ENCODE data around the gene PMM2. TPM values are rescaled to one million over a fixed set of nuclear protein-coding genes. Genes with fewer than 3 reads are reported as not detected.

The PMM2 gene
- total RNA-seq, 2 experiments from 2014 or later, result 41.7 to 41.8 TPM

DNA sequence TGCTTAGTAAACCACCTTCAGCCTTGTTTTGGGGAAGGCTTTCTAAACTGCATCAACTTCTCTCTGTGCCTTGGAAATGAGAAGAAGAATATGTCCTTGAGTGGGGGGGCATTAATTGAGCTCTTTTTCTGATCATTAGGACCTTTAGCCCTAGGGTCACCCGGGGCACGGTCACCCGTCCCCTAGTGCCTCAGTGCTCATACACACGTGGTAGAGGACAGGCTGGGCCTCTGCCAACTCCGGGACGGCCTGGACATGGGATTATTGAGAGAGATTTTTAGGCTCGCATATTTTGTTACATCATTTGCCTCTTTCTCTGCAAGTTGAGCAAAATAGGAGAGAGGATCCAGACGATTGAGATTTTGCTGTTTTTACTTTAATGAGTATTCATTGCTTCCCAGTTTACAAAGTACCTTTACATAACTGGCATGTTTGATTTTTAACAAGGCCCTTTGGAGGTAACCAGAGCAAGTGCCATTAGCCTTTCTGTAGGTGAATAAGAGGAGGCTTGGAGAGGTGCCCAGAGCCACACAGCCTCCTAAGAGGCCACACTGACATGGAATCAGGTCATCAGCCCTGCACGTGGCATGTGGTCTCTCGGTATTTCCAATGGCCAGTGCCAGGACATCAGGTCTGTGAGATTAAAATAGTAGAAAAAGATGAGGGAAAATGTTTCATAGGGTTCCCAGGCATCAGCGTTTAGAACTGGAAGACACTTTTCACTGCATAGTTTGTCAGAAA is 11.1 kb downstream of the PMM2 start:
- H3K4me1 Mint-ChIP-seq, result peaks cover 15% of the 10 kb centered on the region
- H3K9me3 Mint-ChIP-seq, result no peaks in the 10 kb centered on the region

DNA sequence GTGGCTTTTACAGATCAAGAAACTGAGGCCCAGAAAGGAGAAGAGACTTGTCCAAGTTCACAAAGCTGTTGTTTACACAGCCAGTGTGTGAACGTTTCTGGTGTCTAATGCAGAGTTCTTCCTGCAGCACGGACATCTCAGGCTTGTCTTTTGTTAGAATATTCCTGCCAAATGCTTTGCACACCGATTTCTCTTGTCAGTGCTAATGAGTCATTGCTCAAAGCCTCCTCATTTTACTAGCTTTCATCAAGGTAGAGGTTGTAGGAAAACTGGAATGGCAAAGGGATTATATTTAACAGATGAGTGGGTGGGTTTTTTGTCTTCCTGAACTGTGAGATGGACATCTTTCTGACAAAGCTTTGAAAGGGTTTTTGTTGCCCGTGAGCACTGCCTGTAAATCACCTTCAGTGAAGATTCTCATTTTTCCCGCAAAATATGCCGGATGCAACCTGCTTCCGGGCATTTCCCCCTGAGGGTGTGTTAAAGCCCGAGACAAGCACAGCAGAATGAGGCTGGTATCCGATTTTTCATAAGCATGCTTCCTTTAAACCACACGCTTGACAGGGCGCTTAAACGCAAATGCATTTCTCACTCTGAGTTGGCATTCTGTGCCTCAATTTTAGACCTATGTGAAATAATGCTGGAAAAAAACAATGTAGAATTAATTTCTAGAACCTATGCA is 14.7 kb downstream of the PMM2 start:
- POLR2A ChIA-PET, result no interaction called here
- H3K9me3 Mint-ChIP-seq, result no peaks in the 10 kb centered on the region

More for the DNA sequence above, 11.1 kb downstream of the PMM2 start:
- CTCF ChIA-PET, result interaction anchor here (0.9 to 1.6 kb wide), 2 partner anchors 9 to 12 kb away, joined by 3 read pairs; no protein-coding TSS in a partner anchor
- no peak for DNase-seq
- Mint-ChIP-seq H3K36me3 (ENCODE audit: low read depth) (peaks cover 80% of the 10 kb centered on the region), H3K27ac (no peak overlapping the region), H3K27me3 (no peaks in the 10 kb centered on the region), H3K4me3 (no peak overlapping the region)
- POLR2A ChIA-PET, result interaction anchor here (1.7 kb wide), 1 partner anchor 11 kb away, joined by 7 read pairs; the partner anchor contains the start of genes PMM2 and TMEM186

DNA sequence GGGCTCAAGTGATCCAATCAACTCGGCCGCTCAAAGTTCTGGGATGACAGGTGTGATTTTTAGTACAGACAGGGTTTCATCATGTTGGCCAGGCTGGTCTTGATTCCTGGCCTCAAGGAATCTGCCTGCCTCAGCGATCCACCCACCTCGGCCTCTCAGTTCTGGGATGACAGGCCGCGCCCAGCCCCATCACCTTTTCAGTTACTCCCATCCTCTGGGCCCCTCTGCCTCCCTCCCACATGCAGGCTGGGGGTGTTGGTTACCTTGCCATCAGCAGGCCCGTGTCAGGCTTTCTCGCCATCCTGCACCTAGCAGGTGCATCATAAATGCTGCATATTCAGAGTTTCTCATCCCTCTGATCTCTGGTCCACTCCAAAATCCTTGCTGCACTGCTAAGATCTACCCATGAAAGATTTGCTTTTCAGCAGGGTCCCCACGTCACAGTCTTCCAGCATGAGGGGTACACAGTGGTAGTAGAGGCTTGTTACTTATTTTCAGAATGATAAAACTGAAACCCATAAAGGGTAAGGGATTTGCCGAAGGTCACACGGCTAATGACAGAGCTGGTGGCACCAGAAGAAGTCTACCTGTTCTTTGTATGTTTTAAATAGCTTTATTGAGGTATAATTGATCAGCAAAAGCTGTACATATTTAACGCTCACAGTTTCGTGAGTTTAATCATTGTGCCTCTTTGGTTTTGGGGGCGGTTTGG is 16.6 kb downstream of the PMM2 start:
- H3K36me3 Mint-ChIP-seq (ENCODE audit: low read depth), result peaks cover 81% of the 10 kb centered on the region
- no peak overlapping the region for H3K4me3 Mint-ChIP-seq
- CTCF ChIA-PET, result no interaction called here
- H3K4me1 Mint-ChIP-seq, result peaks cover 45% of the 10 kb centered on the region
- DNase-seq, result no peak
- peak overlapping the region; percentile 52 for H3K27ac Mint-ChIP-seq
- no peaks in the 10 kb centered on the region for H3K27me3 Mint-ChIP-seq
- POLR2A ChIA-PET, result interaction anchor here (0.6 kb wide), 1 partner anchor 16 kb away, joined by 3 read pairs; no protein-coding TSS in a partner anchor
- no peaks in the 10 kb centered on the region for H3K9me3 Mint-ChIP-seq

More for the DNA sequence above, 14.7 kb downstream of the PMM2 start:
- Mint-ChIP-seq H3K4me3 (no peak overlapping the region), H3K4me1 (peaks cover 36% of the 10 kb centered on the region), H3K27me3 (no peaks in the 10 kb centered on the region), H3K27ac (peak overlapping the region; percentile 44), H3K36me3 (ENCODE audit: low read depth) (peaks cover 82% of the 10 kb centered on the region)
- DNase-seq, result no peak
- CTCF ChIA-PET, result interaction anchor here (1.0 kb wide), 1 partner anchor 124 kb away, joined by 3 read pairs; no protein-coding TSS in a partner anchor

DNA sequence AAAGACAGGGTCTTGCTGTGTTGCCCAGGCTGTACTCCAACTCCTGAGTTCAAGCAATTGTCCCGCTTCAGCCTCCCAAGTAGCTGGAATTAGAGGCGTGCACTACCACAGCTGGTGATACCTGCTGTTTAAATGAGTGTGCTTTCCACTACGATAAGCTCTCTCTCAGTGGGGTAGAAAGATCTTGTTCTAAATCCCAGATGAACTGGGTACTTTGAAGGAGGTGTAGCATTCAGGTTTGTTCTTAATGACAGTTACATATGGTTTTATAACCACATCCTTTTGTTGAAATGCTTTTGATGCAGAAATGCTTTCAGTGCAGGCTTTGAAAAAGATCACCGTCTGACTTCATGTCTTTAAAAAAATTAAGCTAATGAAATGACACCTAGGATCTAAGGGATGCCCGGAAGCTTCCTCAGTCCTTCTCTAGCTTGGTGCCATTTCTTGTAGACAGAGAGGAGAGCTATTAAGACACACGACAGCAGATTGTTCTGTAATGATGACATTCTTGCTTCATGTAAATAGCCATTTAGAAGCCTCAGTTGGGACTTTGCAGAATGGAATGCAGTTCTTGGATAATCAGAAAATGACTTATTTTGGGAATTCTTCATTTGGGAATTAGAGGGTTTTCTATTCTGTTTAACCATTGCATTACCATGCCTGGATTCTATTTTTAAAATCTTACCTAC is 19.5 kb downstream of the PMM2 start:
- CTCF ChIA-PET, result interaction anchor here (0.5 to 2.1 kb wide), 11 partner anchors 16 to 322 kb away, joined by 3 to 7 read pairs (median 4); partner anchors contain the start of genes CARHSP1, PMM2 and TMEM186
- POLR2A ChIA-PET, result interaction anchor here (0.7 to 2.8 kb wide), 15 partner anchors 8 to 319 kb away, joined by 3 to 37 read pairs (median 4); partner anchors contain the start of genes CARHSP1, PMM2 and TMEM186
- H3K9me3 Mint-ChIP-seq, result no peaks in the 10 kb centered on the region
- H3K27ac Mint-ChIP-seq, result peak overlapping the region; percentile 87
- H3K4me1 Mint-ChIP-seq, result peaks cover 47% of the 10 kb centered on the region
- H3K27me3 Mint-ChIP-seq, result no peaks in the 10 kb centered on the region
- H3K36me3 Mint-ChIP-seq (ENCODE audit: low read depth), result peaks cover 78% of the 10 kb centered on the region
- no peak for DNase-seq
- H3K4me3 Mint-ChIP-seq, result no peak overlapping the region

DNA sequence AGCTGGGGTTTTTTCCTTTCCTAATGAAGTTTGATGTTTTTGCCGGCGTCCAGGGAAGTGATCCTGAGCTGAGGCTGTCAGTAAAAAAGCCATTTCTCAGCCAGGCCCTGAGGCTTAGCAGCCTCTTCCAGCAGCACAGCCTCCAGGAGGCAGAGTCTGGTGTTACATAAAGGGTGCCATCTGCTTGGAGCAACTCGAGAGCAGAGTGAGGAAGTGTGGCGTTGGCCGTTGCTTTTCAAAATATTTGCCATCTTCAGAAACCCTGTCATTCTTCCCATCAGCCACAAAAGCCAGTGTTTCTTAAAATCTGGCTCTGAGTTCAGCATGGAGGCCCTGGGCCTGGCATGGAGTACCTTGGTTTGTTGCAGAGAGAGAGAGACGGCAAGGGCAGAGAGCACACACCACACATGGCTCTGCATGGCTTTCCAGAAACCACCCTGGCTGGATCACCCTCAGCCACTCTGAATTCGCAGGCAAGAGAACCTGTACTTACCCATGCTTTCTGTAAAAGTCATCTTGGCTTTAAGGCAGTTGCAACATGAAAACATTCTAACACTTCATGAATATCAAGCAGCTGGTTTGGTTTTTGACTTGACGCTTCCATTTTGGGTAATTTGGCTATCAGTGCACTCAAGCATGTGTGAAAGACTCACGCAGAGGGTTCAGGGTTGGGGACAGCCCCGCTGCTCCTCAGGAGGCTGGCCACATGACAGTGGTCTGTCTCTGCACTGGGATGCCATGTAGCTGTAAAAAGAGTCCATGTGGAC is 21.0 kb downstream of the PMM2 start:
- H3K36me3 Mint-ChIP-seq (ENCODE audit: low read depth), result peaks cover 73% of the 10 kb centered on the region
- CTCF ChIA-PET, result interaction anchor here (1.5 kb wide), 1 partner anchor 62 kb away, joined by 5 read pairs; no protein-coding TSS in a partner anchor
- DNase-seq, result no peak
- H3K9me3 Mint-ChIP-seq, result no peaks in the 10 kb centered on the region
- H3K27ac Mint-ChIP-seq, result peak overlapping the region; percentile 17
- POLR2A ChIA-PET, result interaction anchor here (1.4 to 2.8 kb wide), 2 partner anchors 50 kb away, joined by 5 to 37 read pairs; partner anchors contain the start of gene CARHSP1
- no peak overlapping the region for H3K4me3 Mint-ChIP-seq
- H3K4me1 Mint-ChIP-seq, result peaks cover 40% of the 10 kb centered on the region
- no peaks in the 10 kb centered on the region for H3K27me3 Mint-ChIP-seq

DNA sequence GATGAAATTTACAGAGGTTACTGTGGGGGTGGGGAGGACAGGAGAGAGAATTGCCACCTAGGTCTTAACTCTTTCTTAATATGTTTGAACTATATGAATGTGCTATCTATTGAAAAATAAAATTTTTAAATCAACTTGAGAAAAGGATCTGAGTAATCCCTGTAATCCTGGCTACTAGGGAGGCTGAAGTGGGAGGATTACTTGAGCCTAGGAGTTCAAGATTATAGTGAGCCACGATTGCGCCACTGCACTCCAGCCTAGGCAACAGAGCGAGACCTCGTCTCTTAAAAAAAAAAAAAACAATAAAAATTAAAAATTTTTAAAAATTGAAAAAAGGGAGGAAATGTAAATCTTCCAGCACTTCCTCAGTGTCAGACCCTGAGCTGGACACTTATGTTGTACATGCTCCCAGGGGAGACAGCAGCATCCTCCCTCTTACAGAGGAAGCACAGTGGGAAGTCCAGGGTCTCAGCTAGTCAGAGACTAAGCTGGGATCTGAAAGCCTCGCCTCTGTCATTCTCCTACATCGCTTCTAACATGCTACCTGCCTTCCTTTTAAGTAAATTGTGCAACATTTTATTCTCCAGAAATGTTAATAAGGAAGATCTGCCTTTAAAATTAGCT is 21.9 kb downstream of the PMM2 start:
- peaks cover 72% of the 10 kb centered on the region for H3K36me3 Mint-ChIP-seq (ENCODE audit: low read depth)
- H3K27ac Mint-ChIP-seq, result peak overlapping the region; percentile 17
- H3K4me3 Mint-ChIP-seq, result no peak overlapping the region
- POLR2A ChIA-PET, result interaction anchor here (1.4 to 1.9 kb wide), 2 partner anchors 22 to 49 kb away, joined by 5 read pairs; partner anchors contain the start of genes CARHSP1, PMM2 and TMEM186
- H3K27me3 Mint-ChIP-seq, result no peaks in the 10 kb centered on the region
- H3K4me1 Mint-ChIP-seq, result peaks cover 36% of the 10 kb centered on the region
- DNase-seq, result no peak
- no peaks in the 10 kb centered on the region for H3K9me3 Mint-ChIP-seq
- CTCF ChIA-PET, result interaction anchor here (1.5 kb wide), 1 partner anchor 61 kb away, joined by 5 read pairs; no protein-coding TSS in a partner anchor

DNA sequence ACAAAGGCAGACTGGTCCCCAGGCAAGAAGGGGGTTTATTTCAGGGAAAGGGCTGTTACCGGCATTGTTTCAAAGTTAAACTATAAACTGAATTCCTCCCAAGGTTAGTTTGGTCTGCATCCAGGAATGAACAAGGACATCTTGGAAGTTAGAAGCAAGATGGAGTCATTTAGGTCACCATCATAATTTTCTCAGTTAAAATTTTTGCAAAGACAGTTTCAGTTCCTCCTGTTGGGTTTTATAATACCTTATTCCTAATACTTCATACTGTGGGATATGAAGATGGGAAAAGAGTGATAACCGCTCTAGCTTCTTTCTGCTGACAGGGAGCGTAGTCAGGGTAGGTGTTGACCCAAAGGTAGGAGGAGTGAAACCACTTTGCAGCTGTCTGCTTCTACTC is 24.8 kb downstream of the PMM2 start:
- Mint-ChIP-seq H3K27ac (peak overlapping the region; percentile 9), H3K36me3 (ENCODE audit: low read depth) (peaks cover 61% of the 10 kb centered on the region), H3K27me3 (no peaks in the 10 kb centered on the region), H3K4me1 (peaks cover 16% of the 10 kb centered on the region), H3K9me3 (no peaks in the 10 kb centered on the region), H3K4me3 (no peak overlapping the region)
- POLR2A ChIA-PET, result interaction anchor here (0.9 to 1.4 kb wide), 2 partner anchors 12 to 46 kb away, joined by 5 to 6 read pairs; partner anchors contain the start of gene CARHSP1
- no peak for DNase-seq
- CTCF ChIA-PET, result interaction anchor here (0.5 to 1.3 kb wide), 3 partner anchors 13 to 255 kb away, joined by 3 read pairs; no protein-coding TSS in a partner anchor

DNA sequence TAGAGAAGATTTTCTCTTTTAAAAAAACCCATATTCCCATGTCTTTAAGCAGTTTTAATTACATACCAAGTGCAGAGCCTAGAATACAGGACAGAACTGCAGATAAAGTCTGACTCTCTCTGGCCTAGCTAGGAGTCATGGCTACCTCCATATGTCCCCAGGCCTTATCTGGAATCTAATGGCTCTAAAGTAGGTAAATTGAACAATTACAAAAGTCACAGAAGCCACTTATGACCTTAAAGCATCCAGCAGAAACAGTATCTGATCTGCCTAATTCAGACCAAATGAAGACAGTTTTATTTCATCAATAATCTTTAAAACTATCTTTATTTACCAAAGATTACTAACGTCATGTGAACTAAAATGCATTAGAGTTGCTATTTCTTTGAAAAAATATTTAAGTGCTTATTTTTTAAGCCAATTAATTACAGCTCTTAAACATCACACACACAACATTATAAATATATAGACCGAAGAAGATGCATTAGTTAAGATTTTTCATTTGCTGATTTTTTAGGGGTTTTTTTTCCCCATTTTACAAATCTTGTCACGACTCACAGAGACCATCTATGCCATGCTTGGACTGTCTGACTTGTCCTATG is 28.7 kb downstream of the PMM2 start:
- DNase-seq, result no peak
- Mint-ChIP-seq H3K36me3 (ENCODE audit: low read depth) (peaks cover 65% of the 10 kb centered on the region), H3K27me3 (no peaks in the 10 kb centered on the region), H3K27ac (no peak overlapping the region), H3K4me3 (no peak overlapping the region), H3K4me1 (peaks cover 14% of the 10 kb centered on the region), H3K9me3 (no peaks in the 10 kb centered on the region)
- ChIA-PET CTCF (interaction anchor here (1.4 kb wide), 1 partner anchor 110 kb away, joined by 6 read pairs; no protein-coding TSS in a partner anchor), POLR2A (interaction anchor here (0.9 to 1.5 kb wide), 4 partner anchors 9 to 43 kb away, joined by 3 to 5 read pairs (median 3); partner anchors contain the start of gene CARHSP1)

DNA sequence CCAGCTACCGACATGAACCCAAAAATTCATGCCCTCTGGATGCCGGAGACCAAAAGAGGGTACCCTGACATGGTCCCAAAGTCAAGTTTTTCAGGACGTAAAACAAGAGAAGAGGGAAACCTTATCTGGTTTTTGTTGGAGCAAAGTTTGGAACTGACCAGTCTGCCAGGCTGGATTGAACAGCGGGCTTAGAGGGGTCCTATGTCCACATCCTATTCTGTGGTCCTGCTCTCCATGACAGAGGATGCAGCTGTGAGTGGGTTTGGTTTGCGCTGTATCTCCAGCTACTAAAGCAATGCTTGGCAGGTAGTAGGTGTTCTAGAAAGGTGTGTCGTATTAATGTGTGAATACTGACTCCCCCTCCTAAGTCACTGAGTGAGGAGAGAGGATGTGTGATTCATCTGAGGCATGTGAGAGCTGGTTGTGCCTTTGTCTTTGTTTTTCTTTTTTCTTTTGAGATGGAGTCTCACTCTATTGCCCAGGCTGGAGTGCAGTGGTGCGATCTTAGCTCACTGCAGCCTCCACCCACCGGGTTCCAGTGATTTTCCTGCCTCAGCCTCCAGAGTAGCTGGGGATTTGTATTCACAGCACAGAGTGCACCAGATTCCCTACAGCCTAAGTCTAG is 31.0 kb downstream of the PMM2 start:
- no peak for DNase-seq
- Mint-ChIP-seq H3K36me3 (ENCODE audit: low read depth) (peaks cover 69% of the 10 kb centered on the region), H3K27me3 (no peaks in the 10 kb centered on the region), H3K9me3 (no peaks in the 10 kb centered on the region), H3K4me1 (peaks cover 24% of the 10 kb centered on the region), H3K27ac (peak overlapping the region; percentile 28), H3K4me3 (no peak overlapping the region)
- ChIA-PET POLR2A (interaction anchor here (1.1 to 1.4 kb wide), 3 partner anchors 11 to 40 kb away, joined by 3 to 7 read pairs (median 4); partner anchors contain the start of gene CARHSP1), CTCF (no interaction called here)

DNA sequence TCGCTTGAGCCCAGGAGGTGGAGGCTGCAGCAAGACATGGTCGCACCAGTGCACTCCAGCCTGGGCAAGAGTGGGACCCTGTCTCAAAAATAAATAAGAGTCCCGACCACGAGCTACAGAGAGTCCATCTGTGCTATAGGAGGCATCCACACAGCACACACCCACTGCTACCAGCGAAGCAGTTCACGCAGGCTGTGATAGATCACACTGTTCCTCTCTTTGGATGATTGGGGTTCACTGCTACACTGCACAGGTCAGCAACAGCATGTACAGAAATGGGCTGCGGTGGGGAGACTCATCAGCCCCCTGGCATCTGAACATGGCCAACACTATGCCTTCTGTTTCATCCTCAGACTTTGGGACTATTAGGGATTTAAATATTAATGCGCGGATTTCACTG is 33.8 kb downstream of the PMM2 start:
- ChIA-PET POLR2A (interaction anchor here (1.0 to 1.3 kb wide), 2 partner anchors 31 to 37 kb away, joined by 3 to 4 read pairs; partner anchors contain the start of gene CARHSP1), CTCF (interaction anchor here (1.1 kb wide), 1 partner anchor 20 kb away, joined by 3 read pairs; no protein-coding TSS in a partner anchor)
- no peaks in the 10 kb centered on the region for H3K9me3 Mint-ChIP-seq
- no peak for DNase-seq
- peaks cover 59% of the 10 kb centered on the region for H3K36me3 Mint-ChIP-seq (ENCODE audit: low read depth)
- no peaks in the 10 kb centered on the region for H3K27me3 Mint-ChIP-seq
- no peak overlapping the region for H3K4me3 Mint-ChIP-seq
- H3K27ac Mint-ChIP-seq, result no peak overlapping the region
- peaks cover 29% of the 10 kb centered on the region for H3K4me1 Mint-ChIP-seq

Measured in activated CD4-positive, alpha-beta memory T cell treated with anti-CD3 and anti-CD28 coated beads, Interleukin-2, amount 10 ng/mL, durations not matched to agents 7 days and 5 days (primary cell).